Measurements from ENCODE around the gene PAFAH1B2.

DNA sequence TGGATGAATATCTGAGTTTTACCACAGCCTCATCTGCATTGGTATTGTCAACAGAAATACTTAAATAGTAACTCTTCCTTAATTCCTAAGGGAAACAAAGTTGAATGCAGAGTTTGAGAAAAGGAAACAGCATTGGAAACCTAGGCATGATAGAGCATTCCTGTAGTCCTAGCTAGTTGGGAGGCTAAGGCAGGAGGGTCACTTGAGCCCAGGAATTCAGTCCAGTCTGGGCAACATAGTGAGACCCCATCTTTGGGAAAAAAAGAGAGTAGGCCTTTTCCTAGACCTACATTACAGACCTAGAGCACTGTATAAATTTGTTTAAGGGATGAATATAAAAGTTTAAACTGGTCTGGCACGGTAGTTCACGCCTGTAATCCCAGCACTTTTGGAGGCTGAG is 13.4 kb downstream of the PAFAH1B2 start:
- TF ChIP-seq, protein P1, sequence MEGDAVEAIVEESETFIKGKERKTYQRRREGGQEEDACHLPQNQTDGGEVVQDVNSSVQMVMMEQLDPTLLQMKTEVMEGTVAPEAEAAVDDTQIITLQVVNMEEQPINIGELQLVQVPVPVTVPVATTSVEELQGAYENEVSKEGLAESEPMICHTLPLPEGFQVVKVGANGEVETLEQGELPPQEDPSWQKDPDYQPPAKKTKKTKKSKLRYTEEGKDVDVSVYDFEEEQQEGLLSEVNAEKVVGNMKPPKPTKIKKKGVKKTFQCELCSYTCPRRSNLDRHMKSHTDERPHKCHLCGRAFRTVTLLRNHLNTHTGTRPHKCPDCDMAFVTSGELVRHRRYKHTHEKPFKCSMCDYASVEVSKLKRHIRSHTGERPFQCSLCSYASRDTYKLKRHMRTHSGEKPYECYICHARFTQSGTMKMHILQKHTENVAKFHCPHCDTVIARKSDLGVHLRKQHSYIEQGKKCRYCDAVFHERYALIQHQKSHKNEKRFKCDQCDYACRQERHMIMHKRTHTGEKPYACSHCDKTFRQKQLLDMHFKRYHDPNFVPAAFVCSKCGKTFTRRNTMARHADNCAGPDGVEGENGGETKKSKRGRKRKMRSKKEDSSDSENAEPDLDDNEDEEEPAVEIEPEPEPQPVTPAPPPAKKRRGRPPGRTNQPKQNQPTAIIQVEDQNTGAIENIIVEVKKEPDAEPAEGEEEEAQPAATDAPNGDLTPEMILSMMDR (IDR thresholded peaks at IDR 0.05; ENCODE audit: extremely low read depth in 1 of 2, insufficient read depth in 1 of 2, low read depth in 1 of 2, low read length in 2 of 2), result no peak
- TF ChIP-seq, protein P2, sequence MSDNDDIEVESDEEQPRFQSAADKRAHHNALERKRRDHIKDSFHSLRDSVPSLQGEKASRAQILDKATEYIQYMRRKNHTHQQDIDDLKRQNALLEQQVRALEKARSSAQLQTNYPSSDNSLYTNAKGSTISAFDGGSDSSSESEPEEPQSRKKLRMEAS (IDR thresholded peaks at IDR 0.05; ENCODE audit: insufficient read depth, insufficient read length), result no peak
- no peak for TF ChIP-seq EZH2 (IDR thresholded peaks at IDR 0.05; ENCODE audit: borderline replicate concordance, low read depth, low read length, severe bottlenecking)
- TF ChIP-seq POLR2AphosphoS5 (IDR thresholded peaks at IDR 0.05; ENCODE audit: insufficient read depth, low read depth, low read length), result no peak
- TF ChIP-seq POLR2A (IDR thresholded peaks at IDR 0.05; ENCODE audit: low read depth, low read length), result no peak
- TF ChIP-seq JUN (IDR thresholded peaks at IDR 0.05; ENCODE audit: borderline replicate concordance, insufficient read depth, insufficient read length, low read depth), result no peak

All from endothelial cell of umbilical vein (primary cell).